HEK293 (cell line): ENCODE measurements around the gene STK40.

Source experiments
- KLF10 ChIP-seq: fragments of 450-650 bp; IDR thresholded peaks from 2 replicates; pipeline ENCODE4 v1.5.1; 2018; ENCODE audit warnings: missing biosample characterization, mild to moderate bottlenecking, missing genetic modification characterization
- KLF17 ChIP-seq: fragments of 450-650 bp; formaldehyde crosslinking; IDR thresholded peaks from 2 replicates; pipeline ENCODE4 v1.5.1; 2016; ENCODE audit warnings: missing biosample characterization, missing genetic modification characterization
- KLF9 ChIP-seq: fragments of 450-650 bp; formaldehyde crosslinking; IDR thresholded peaks from 2 replicates; pipeline ENCODE4 v1.5.1; 2016; ENCODE audit warnings: missing biosample characterization, missing genetic modification characterization, low read depth
- OVOL3 ChIP-seq: fragments of 450-650 bp; formaldehyde crosslinking; IDR thresholded peaks from 2 replicates; pipeline ENCODE4 v1.5.1; 2016; ENCODE audit warnings: missing biosample characterization, missing genetic modification characterization
- PATZ1 ChIP-seq: fragments of 450-650 bp; formaldehyde crosslinking; IDR thresholded peaks from 2 replicates; pipeline ENCODE4 v1.5.1; 2016; ENCODE audit warnings: missing biosample characterization, missing genetic modification characterization
- PBX3 ChIP-seq: sonication (generic); formaldehyde crosslinking; IDR thresholded peaks from 2 replicates; pipeline ENCODE4 v1.8.1; 2022; ENCODE audit warnings: mild to moderate bottlenecking, moderate library complexity, missing genetic modification reagents
- SP3 ChIP-seq: fragments of 450-650 bp; formaldehyde crosslinking; IDR thresholded peaks from 2 replicates; pipeline ENCODE4 v1.5.1; 2016; ENCODE audit warnings: missing biosample characterization, missing genetic modification characterization
- ZBTB26 ChIP-seq: fragments of 450-650 bp; formaldehyde crosslinking; optimal IDR thresholded peaks from 2 replicates; pipeline ENCODE3; 2016; ENCODE audit warnings: missing biosample characterization, mild to moderate bottlenecking, missing genetic modification characterization
- ZBTB48 ChIP-seq: fragments of 450-650 bp; formaldehyde crosslinking; IDR thresholded peaks from 2 replicates; pipeline ENCODE4 v1.5.1; 2016; ENCODE audit warnings: missing biosample characterization, missing genetic modification characterization
- ZBTB8A ChIP-seq: fragments of 450-650 bp; formaldehyde crosslinking; IDR thresholded peaks from 2 replicates; pipeline ENCODE4 v1.5.1; 2016; ENCODE audit warnings: missing biosample characterization, missing genetic modification characterization
- ZFP3 ChIP-seq: fragments of 450-650 bp; formaldehyde crosslinking; IDR thresholded peaks from 2 replicates; pipeline ENCODE4 v1.5.1; 2016; ENCODE audit warnings: low read depth, missing biosample characterization, missing genetic modification characterization
- ZNF248 ChIP-seq: fragments of 450-650 bp; formaldehyde crosslinking; IDR thresholded peaks from 2 replicates; pipeline ENCODE4 v1.5.1; 2017; ENCODE audit warnings: missing biosample characterization, missing genetic modification characterization
- ZNF324 ChIP-seq: fragments of 450-650 bp; formaldehyde crosslinking; IDR thresholded peaks from 2 replicates; pipeline ENCODE4 v1.5.1; 2016; ENCODE audit warnings: missing biosample characterization, missing genetic modification characterization
- ZNF350 ChIP-seq: fragments of 450-650 bp; formaldehyde crosslinking; IDR thresholded peaks from 2 replicates; pipeline ENCODE4 v1.5.0; 2017; ENCODE audit warnings: missing biosample characterization, mild to moderate bottlenecking, missing genetic modification characterization
- ZNF366 ChIP-seq: fragments of 450-650 bp; formaldehyde crosslinking; conservative IDR thresholded peaks from 2 replicates; pipeline ENCODE4 v1.5.1; 2016; ENCODE audit warnings: missing biosample characterization, missing genetic modification characterization
- ZNF398 ChIP-seq: fragments of 450-650 bp; formaldehyde crosslinking; IDR thresholded peaks from 2 replicates; pipeline ENCODE4 v1.5.1; 2017; ENCODE audit warnings: missing biosample characterization, missing genetic modification characterization
- ZNF610 ChIP-seq: fragments of 450-650 bp; formaldehyde crosslinking; IDR thresholded peaks from 2 replicates; pipeline ENCODE4 v1.5.1; 2016; ENCODE audit warnings: missing biosample characterization, missing genetic modification characterization, borderline replicate concordance
- ZNF677 ChIP-seq: fragments of 450-650 bp; IDR thresholded peaks from 2 replicates; pipeline ENCODE4 v1.5.0; 2018; ENCODE audit warnings: missing biosample characterization, mild to moderate bottlenecking, missing genetic modification characterization, moderate library complexity
- ZNF704 ChIP-seq: fragments of 450-650 bp; formaldehyde crosslinking; IDR thresholded peaks from 2 replicates; pipeline ENCODE4 v1.5.1; 2016; ENCODE audit warnings: missing biosample characterization, missing genetic modification characterization
- ZNF777 ChIP-seq: fragments of 450-650 bp; formaldehyde crosslinking; IDR thresholded peaks from 2 replicates; pipeline ENCODE4 v1.5.1; 2017; ENCODE audit warnings: missing biosample characterization, missing genetic modification characterization, borderline replicate concordance
- ZNF791 ChIP-seq: fragments of 450-650 bp; formaldehyde crosslinking; IDR thresholded peaks from 2 replicates; pipeline ENCODE4 v1.5.1; 2016; ENCODE audit warnings: missing biosample characterization, missing genetic modification characterization
- ZNF792 ChIP-seq: fragments of 450-650 bp; formaldehyde crosslinking; IDR thresholded peaks from 2 replicates; pipeline ENCODE4 v1.5.1; 2016; ENCODE audit warnings: missing biosample characterization, missing genetic modification characterization
- ZSCAN23 ChIP-seq: fragments of 450-650 bp; formaldehyde crosslinking; IDR thresholded peaks from 2 replicates; pipeline ENCODE4 v1.5.1; 2016; ENCODE audit warnings: missing biosample characterization, missing genetic modification characterization

The STK40 gene

GRCh38 chr1:36322786-36323635 lies 62.7 kb downstream of the STK40 start (continued):
- TF ChIP-seq ZBTB26 (tag by site-specific recombination) (peak; percentile 34), KLF9 (tag by site-specific recombination) (peak; percentile 40; the same call in 1 of the 2 replicates), ZSCAN23 (tag by site-specific recombination) (no peak), KLF10 (no peak), PATZ1 (peak; percentile 71), KLF17 (tag by site-specific recombination) (0 out of 2 replicates have a peak, but pooled peaks have one; percentile 41), ZNF610 (tag by site-specific recombination) (no peak), ZNF366 (tag by site-specific recombination) (no peak), ZNF777 (no peak), PBX3 (CRISPR knock-in tag) (0 out of 2 replicates have a peak, but pooled peaks have one; percentile 63), ZNF324 (tag by site-specific recombination) (no peak), ZFP3 (no peak), ZNF350 (tag by site-specific recombination) (no peak), ZBTB8A (tag by site-specific recombination) (peak; percentile 34), OVOL3 (no peak), ZBTB48 (tag by site-specific recombination) (peak; percentile 75; the same call in 1 of the 2 replicates), ZNF248 (tag by site-specific recombination) (no peak), ZNF792 (tag by site-specific recombination) (no peak), ZNF791 (no peak), ZNF398 (peak; percentile 51; the same call in 1 of the 2 replicates), ZNF704 (tag by site-specific recombination) (no peak), SP3 (tag by site-specific recombination) (peak; percentile 19; the same call in 1 of the 2 replicates), ZNF677 (tag by site-specific recombination) (0 out of 2 replicates have a peak, but pooled peaks have one; percentile 17)
